ENCODE data around the gene PTPRK.

PTPRK gene

DNA sequence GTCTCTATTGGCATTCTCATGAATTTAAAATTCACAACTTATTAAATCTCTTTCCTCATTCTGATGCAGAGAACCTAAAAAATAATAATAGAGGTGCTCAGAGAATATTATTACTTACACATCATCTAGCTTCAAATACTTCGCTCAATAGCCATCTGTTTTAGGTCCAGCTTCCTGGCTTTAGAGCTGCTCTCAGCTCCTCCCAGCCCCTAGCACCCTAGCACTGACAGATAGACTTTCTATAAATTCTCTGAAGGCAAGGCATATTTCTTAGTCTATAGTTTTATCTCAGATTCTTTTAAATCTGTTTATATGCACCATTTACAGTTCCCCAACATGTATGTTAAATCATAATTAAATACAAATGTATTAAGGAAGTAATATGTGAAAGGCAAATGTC lies 281.3 kb downstream of the PTPRK start:
- no peak for DNase-seq

DNA sequence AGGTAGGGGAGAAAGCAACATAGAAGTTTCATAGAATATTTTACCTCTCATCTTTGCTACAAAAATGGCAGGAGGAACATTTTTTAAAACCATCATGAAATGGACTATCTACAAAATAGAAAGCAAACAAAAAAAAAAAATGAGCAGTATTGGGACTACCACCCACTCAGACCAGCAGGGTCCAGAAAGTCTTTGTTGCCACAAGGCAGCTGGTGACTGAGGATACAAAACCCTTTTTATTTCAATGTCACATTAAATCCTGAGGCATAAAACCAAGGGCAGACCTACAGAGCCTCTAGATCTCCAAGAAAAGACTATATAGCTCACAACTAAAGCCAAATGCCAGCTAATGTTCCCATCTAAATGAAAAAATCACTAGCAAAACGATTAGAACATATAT lies 282.2 kb downstream of the PTPRK start:
- no peak for DNase-seq

DNA sequence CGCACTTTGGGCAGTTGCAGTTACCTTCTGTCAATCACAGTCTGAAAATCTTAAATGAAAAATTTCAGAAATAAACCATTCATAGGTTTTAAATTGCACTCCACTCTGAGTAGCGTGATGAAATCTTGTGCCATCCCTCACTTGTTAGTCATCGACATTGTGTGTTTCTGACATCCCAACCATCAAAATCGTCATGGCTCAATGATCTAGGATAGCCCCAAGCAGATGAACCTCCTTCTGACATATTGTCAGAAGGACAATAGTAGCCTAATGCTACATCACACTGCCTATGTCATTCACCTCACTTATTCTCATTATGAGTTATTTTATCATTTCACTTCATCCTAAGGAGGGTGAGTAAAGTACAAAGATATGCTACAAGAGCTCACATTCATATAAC lies 284.8 kb downstream of the PTPRK start:
- no peak for DNase-seq

DNA sequence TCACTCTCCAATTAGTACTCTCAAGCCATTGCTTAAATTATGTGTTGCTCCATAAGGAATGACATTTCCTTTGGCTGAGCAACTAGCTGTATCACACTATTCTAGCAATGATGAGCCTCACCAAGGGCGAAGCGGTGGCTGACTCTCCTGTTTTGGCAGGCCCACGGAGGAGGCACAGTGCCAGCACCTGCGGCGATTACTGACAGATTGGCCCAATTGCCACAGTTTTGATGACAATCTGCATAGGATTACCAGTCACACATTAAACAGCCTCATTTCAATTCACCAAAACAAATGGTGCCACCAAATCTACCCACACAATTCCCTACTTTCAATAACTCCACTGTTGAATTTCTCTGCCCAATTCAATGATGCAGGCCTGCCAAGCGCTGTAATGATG lies 286.9 kb downstream of the PTPRK start:
- DNase-seq: no peak

DNA sequence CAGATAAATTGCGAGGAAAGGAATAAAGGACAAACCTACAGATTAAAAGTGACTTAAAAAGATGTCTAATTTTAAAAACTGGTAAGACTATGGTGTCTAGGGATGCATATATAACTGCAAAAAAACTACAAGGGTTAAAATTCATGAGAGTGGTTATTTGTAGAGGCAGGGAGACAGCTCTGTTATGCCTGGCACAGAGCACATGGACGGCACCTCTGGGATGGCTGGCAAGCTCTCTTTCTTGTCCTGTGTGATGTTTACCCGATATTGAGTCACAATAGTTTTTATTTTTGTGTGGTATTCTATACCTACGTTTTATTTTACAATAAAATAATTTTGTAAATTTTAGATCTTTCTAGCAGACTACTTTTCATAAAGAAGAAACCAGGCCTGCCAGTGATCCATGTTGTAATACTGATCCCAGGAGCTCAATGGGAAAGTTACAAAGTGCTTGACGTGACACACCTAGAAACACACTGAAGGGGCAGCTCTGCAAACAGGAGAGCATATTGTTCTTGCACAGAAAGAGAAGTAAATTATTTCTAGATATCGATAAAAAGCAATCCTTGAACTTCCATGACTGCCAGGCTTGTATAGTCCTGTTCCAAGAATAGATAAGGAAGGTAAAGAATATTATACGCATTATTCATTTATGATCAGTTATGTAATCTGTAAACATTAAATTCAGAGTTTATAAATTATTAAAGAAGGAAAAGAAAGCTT lies 290.0 kb downstream of the PTPRK start:
- DNase-seq: no peak

DNA sequence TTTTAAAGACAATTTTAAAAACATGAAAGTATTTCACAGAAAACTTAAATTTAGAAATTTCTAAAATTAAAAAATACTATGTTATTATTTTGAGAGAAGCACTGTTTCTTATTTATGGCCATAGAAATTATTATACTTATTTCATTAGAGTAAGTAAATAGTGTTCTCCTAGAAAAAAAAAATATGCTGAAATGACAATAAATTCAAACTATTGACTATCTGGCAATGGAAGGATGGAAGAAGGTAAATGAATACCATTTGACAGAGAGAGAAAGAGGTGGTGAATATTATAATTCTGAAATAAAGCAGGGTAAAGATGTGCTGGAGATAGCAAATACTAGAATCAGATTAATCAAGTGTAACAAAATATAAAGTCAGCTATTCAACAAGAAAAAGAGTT lies 294.8 kb downstream of the PTPRK start:
- DNase-seq: no peak

DNA sequence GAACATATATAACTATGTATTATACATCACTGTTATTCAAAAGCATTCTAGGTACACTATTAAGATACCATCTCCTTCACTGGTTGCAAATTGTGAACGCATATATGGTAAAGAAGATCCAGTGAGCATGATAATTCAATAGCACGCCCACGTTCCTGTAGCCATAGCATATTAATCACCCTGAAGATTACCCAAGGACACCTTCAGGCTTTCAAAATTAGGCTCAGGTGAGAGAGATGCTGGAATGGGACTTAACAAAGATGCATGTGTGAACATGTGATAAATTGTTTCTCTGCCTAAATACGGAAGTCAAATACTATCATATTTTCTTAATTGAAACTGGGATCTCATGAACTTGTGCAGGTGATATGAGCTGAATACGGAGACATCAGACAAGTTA lies 303.5 kb downstream of the PTPRK start:
- DNase-seq: no peak

DNA sequence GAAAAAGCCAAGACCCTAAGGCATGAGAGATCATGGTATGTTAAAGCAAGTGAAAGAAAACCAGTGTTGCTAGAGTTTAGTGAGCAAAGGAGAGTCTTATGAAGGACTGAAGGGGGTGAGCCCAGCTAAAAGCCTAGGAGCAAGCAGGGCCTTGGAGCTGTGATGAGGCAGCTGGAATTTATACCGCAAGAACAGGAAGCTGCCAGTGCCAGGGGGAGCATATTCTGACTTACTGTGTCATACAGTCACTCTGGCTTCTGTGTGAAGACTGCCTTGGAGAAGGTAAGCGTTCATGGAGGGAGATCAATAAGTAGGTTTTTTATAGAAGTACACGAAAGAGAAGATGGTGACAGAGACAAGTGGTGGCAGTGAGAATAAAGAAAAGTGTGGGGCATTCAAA lies 310.6 kb downstream of the PTPRK start:
- DNase-seq: no peak

DNA sequence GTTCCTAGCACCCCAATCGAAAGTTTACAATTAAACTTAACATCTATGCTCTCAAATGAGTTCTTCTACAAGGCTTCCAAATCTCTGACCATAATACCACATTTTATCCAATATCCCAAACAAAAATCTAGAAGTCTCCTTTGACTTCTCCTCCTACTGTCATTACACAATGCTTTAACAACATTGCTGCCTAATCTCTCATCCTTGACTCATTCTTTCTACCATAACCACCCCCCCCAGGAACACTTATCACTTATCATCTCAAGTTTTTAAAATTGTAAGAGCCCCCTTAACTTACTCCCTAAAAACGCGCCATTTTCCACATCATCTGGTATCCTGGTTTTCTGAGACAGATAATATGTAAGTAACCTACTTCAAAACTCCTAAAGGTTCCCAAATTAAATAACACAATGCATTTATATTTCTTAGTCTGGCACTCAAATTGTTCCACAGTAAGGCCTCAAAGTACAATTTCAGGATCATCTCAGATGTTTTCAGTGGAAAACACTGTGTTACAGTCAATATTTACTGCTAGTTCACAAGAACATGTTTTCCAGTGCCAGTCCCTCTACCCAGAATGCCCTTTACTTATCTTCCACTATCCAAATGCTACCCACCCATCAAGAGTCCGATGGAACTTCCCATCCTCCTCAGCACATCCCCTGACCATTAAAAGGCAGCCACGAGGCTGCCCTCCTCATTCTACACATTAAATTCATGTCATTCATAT lies 311.4 kb downstream of the PTPRK start:
- DNase-seq: no peak

DNA sequence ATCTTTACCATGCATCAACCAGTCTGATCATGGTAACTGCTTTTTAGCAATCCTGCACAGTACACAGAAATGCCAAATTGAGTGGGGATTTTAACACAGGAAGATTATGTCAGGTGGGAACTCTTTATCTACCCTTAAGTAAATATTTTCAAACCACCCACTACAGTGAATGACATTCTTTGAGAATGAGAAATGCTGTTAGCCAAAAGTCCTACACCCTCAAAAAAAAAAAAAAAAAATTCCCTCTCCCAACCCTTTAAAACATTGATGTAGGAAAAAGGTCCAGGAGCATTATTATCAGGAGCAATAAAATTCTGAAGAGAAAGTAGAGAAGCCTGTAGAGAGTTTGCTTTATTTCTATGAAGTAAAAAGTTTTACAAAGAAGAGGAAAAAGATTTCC lies 312.3 kb downstream of the PTPRK start:
- no peak for DNase-seq

DNA sequence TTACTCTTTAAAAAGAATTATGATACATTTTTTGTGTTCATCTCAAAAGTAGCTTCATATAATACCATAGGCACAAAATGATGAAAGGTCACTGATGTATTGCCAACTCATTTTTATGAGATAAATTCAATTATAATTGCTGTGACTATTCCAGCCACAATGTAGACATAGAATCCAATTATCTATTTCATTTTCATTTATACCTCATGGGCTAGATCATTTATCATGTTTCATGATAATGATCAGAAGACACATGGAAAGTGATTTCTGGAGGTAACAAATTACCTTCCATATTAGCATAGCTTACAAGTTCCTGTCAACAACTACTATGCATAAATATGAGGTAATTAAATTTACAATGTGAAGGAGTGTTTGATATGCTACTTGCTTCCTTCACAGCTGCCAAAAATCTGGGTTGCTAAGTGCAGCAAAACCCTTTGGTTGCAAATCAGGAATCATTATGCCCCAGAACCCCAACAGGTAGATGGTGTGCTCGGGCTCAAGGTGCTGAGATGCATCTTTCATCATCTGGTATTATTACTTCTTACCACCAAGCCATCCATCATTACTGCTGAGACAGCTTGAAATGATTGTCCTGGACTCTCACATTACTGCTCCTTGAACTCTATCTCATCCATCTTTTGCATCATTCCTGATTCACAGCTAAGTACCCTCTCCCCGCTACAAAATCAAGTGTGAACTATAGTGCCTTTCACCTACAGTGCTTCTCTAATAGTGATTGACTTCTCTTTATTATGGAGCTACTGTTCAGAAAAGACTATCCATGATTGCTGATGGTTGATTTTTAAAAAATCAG lies 313.6 kb downstream of the PTPRK start:
- DNase-seq: no peak

DNA sequence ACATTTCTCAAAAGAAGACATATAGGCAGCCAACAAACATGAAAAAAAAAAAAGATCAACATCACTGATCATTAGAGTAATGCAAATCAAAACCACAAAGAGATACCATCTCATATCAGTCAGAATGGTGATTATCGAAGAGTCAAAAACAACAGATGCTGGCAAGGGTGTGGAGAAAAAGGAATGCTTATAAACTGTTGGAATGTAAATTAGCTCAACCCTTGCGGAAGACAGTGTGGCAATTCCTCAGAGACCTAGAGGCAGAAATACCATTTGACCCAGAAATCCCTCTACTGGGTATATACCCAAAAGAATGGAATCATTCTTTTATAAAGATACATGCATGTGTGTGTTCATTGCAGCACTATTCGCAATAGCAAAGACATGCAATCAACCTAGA lies 315.8 kb downstream of the PTPRK start:
- no peak for DNase-seq

DNA sequence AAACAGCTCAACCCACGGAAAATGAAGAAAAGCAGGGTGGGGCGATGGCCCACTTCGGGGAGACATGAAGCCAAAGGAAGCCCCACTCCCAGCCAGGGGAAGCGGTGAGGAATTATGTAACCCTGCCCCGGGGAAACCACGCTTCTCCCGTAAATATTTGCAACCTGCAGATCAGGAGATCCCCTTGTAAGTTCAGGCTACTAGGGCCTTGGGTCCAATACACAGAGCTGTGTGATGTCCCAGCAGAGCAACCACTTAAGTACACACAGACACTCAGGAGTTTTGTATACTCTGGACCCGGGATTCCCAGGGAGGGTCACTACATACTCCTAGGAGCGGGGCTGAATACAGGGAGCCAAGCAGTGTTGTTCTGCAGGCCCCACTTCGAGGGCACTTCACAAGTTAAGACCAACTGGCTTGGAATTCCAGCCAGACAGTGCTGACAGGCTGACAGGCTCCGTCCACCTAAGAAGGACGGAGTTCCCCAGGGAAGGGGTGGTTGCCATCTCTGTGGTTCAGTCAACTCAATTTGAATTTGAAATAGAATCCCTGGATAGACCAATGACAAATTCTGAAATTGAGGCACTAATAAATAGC lies 318.1 kb downstream of the PTPRK start:
- DNase-seq: no peak

DNA sequence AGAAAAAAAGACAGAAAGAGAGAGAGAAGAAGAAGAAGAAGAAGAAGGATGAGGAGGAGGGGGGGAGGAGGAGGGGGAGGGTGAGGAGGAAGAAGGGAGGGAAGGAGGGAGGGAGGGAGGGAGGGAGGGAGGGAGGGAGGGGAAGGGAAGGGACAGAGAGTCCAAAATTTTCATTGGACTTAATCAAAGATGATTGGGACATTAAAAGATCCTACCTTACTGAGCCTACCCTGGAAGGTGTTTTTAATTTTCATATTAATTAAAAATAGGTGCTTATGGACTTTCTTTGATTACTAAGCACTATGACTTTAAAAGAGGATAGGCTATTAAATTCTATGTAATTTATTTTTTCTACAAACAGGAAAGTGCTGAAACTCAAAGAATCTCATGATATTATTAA lies 319.6 kb downstream of the PTPRK start:
- no peak for DNase-seq

DNA sequence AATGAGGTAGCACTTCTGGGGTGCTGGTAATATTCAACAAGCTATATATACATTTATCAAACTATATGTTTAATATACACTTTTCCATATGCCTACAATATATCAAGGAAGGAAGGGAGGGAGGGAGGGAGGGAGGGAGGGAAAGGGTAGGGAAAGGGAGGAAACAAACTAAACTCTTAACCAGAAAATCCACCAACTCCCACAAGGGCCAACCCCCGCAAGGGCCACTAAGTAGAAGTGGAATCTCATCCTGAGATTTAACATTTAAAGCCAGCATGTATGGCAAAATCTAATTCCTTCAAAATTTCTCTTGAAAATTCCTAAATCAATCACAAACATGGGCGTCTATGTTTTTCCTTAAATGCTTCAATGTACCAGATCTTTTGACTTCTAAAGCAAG lies 320.9 kb downstream of the PTPRK start:
- no peak for DNase-seq

DNA sequence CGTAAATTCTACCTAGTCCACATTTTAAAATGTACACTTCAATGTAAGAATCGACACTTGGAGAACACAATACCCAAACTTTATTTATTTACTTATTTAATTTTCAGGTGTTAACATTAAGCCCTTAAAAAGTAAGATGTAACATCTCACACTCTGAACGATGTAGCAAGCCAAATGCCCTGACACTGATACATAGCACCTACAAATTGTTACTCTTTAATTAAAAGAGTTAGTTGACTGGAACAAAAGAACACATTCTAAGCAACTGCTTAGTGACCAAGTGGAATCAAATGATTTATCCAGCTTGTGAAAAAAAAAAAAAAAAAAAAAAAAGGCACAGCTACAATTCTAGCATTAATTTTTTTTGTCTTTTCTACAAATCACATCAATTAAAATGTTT lies 327.4 kb downstream of the PTPRK start:
- DNase-seq: no peak

DNA sequence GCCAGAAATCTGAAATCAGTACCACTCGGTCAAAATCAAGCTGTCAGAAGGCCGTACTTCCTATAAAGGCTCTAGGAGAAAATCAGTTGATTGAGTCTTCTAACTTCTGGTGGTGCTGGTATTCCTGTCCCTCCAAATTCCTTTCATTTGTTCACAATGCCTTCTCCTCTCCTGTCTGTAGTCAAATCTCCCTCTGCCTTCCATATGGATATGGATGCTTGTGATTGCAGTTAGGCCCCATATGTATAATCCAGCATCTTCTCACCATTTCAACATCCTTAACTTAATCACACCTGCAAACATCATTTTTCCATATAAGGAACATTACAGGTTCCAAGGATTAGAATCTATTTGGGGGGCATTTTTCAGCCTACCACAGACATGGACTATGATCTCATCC lies 331.7 kb downstream of the PTPRK start:
- no peak for DNase-seq

DNA sequence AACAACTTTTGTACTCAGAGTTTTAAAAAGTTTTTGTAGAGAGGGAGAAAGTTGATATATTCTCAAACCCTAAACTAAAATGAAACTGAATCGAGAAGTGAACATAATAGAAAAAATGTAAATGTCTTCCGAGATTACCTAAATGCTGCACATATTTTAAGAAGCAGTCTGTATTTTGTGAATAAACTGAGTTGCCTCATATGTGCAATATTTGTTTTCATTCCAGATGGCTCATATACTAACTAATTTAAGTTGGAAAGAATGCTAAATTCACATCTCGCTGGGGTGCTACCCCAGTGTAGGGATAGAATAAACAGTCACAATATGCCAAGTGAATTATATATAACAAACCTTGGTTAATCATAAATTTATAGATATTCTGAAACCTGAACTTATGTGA lies 333.7 kb downstream of the PTPRK start:
- DNase-seq: no peak

DNA sequence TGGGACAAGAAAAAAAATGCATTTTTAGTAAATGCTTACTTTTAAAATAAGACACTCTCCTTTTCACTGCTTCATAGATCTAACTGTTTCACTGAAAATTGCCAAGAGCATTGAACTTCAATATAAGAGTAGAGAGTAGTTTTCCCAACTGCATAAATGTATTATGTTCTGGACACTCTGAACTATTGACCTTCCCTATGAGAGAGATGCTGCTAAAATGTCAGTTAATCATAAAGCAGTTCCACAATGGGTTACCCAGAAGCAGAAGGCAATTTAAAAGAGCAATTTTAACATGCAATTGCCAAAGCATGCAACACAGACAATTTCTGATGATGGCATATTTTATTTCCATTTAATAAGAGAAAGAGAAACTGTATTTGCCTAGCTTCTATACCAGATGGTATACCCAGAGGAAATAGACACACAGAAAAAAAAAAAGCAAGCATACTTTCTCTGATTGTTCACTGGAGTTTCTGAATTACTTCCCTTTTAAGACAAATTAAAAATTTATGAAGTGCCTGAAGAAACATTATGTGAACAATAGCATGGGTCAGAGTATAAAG lies 340.4 kb downstream of the PTPRK start:
- DNase-seq: no peak

DNA sequence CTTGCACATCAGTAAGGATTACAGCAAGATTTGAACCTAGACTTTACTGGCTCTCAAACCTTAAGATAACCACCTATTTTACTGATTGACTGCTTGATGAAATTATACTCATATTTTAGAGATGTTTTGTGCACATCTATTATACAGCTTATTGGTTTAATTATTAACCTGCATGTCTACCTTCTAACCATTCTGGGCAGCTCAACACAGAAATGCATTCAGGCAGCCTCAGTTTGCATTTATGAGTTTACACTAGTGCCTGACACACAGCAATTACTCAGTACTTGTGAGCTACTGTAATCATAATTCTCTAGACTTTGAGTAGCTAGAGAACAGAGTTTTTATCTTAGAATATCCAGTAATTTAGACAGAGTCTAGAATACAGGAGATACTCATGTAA lies 345.7 kb downstream of the PTPRK start:
- no peak for DNase-seq

DNA sequence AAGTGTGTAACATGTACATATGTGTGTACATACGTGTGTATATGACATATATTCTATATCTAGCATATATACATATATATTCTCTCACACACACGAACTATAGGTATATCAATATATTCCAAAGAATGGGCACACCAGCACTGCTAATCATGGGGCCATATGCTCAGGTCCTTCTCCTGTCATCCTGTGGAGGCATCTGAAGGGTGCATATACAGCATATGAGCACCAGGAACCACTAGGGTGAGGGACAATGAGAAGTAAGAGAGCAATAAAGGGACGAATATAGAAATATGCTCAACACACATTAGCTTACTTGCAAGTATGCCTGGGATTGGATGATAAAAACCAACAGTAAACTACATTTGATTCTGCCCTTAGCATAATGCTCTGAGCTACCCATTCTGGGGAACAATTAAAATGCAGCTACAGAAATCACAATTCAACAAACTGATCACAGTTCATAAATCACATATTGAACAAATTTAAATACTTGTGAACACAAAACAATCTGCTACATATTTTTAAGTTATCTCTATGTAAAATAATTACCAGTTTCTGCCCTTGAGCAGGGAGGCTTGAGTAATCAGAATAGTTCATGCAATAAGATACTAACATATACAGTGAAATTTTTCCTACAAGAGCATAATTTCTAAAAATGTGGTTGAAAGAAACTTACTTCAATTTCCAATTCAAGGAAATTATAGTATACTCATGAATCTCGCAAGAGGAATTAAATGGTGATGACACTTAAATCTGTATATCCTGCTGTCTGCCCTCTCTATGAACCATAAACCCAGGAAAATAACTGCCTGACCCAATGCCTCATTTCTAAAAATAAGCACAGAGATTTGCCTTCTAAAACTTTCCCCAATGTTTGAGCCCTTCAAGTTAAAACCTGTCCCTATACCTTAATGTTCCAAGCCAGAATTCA lies 347.4 kb downstream of the PTPRK start:
- DNase-seq: no peak

DNA sequence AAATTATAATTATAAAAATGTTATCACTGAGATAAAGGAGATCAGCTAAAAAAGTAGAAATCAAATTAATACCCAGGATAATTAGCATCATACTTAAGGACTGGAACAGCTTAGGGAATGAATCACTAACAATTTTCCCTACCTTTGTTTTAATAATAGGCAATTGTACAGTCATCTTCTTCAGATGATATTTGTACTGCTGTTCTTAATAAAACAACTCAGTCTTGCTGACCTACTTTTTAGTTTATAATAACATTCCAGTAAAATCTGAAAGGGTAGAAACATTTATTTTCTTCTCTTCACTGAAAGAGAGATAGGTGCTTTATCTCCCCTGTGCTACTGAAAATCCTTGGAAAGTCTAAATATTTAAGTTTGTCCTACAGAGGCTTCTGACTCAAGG lies 348.3 kb downstream of the PTPRK start:
- no peak for DNase-seq

Data from CD4-positive, alpha-beta T cell treated with Interleukin-4 for 4 hours (primary cell).